Measurements from ENCODE around the gene RPL31. TPM values are rescaled to one million over a fixed set of nuclear protein-coding genes. Genes with fewer than 3 reads are reported as not detected.

The RPL31 gene
- total RNA-seq, 1 donor from 2014 or later: 2,596 TPM

DNA sequence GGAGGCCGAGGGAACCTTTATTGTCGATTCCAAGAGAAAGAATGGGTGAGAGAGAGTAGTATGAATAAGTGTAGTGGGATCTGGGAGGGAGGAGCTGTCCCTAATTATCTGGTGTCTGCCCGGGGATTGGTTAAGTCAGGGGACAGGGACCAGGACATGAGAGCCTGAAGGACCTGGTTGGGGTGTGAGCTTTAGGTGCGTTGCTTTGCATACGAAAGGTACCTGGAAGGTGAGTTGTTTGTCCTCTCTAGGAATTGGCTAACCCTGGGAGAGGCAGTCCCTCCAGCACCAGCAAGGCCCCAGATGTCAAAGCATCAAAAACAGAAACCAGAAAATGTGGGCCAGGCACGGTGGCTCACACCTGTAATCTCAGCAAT is 48.1 kb upstream of the RPL31 start:
- Histone ChIP-seq H3K4me2 (no peak overlapping the region), H3K4me1 (peaks cover 6% of the 10 kb centered on the region), H3F3A (ENCODE audit: low read depth) (no peaks in the 10 kb centered on the region), H4K20me1 (ENCODE audit: low read depth) (no peaks in the 10 kb centered on the region), H2AFZ (replicated peaks) (no peak overlapping the region), H3K27ac (no peak overlapping the region), H3K27me3 (no peaks in the 10 kb centered on the region), H3K9me3 (ENCODE audit: low read depth) (no peaks in the 10 kb centered on the region), H3K79me2 (ENCODE audit: low read depth) (no peaks in the 10 kb centered on the region), H3K9ac (no peak overlapping the region), H3K36me3 (no peaks in the 10 kb centered on the region), H3K4me3 (no peak overlapping the region)
- Mint-ChIP-seq H3K36me3 (no peaks in the 10 kb centered on the region), H3K9me3 (no peaks in the 10 kb centered on the region), H3K4me3 (no peak overlapping the region), H3K27ac (no peak overlapping the region), H3K27me3 (ENCODE audit: insufficient read depth, low read depth) (peaks cover 5% of the 10 kb centered on the region), H3K4me1 (peaks cover 11% of the 10 kb centered on the region)
- no peak for TF ChIP-seq CTCF (IDR thresholded peaks at IDR 0.05)
- TF ChIP-seq EZH2 (IDR thresholded peaks at IDR 0.05): no peak
- no peak for TF ChIP-seq EZH2phosphoT487 (IDR thresholded peaks at IDR 0.05)
- DNase-seq (ENCODE audit: low spot score): no peak

- H3K9me3 Mint-ChIP-seq: no peaks in the 10 kb centered on the region
- Histone ChIP-seq H3K36me3 (no peaks in the 10 kb centered on the region), H3F3A (ENCODE audit: low read depth) (no peaks in the 10 kb centered on the region), H3K4me2 (no peak overlapping the region), H3K27ac (no peak overlapping the region), H3K4me1 (no peaks in the 10 kb centered on the region), H3K9me3 (ENCODE audit: low read depth) (no peaks in the 10 kb centered on the region), H2AFZ (replicated peaks) (no peak overlapping the region), H3K9ac (no peak overlapping the region), H3K27me3 (no peaks in the 10 kb centered on the region), H3K4me3 (no peak overlapping the region), H4K20me1 (ENCODE audit: low read depth) (no peaks in the 10 kb centered on the region), H3K79me2 (ENCODE audit: low read depth) (no peaks in the 10 kb centered on the region)
- no peaks in the 10 kb centered on the region for H3K36me3 Mint-ChIP-seq
- H3K27me3 Mint-ChIP-seq (ENCODE audit: insufficient read depth, low read depth): peaks cover 3% of the 10 kb centered on the region
- DNase-seq (ENCODE audit: low spot score): no peak
- H3K4me3 Mint-ChIP-seq: no peak overlapping the region
- no peak overlapping the region for H3K27ac Mint-ChIP-seq
- H3K4me1 Mint-ChIP-seq: peaks cover 5% of the 10 kb centered on the region
- TF ChIP-seq EZH2phosphoT487 (IDR thresholded peaks at IDR 0.05) (no peak), CTCF (IDR thresholded peaks at IDR 0.05) (no peak), EZH2 (IDR thresholded peaks at IDR 0.05) (no peak)
Observed at GRCh38 chr2:100955226-100955625, 46.9 kb upstream of the RPL31 start.

GRCh38 chr2:100956081-100956480 is 46.0 kb upstream of the RPL31 start:
- Mint-ChIP-seq H3K27me3 (ENCODE audit: insufficient read depth, low read depth) (peaks cover 3% of the 10 kb centered on the region), H3K4me1 (peaks cover 5% of the 10 kb centered on the region), H3K27ac (no peak overlapping the region), H3K9me3 (no peaks in the 10 kb centered on the region), H3K4me3 (no peak overlapping the region), H3K36me3 (no peaks in the 10 kb centered on the region)
- Histone ChIP-seq H3K36me3 (no peaks in the 10 kb centered on the region), H3F3A (ENCODE audit: low read depth) (no peaks in the 10 kb centered on the region), H3K79me2 (ENCODE audit: low read depth) (no peaks in the 10 kb centered on the region), H2AFZ (replicated peaks) (no peak overlapping the region), H3K9ac (no peak overlapping the region), H3K4me3 (no peak overlapping the region), H3K4me2 (no peak overlapping the region), H3K27me3 (no peaks in the 10 kb centered on the region), H3K9me3 (ENCODE audit: low read depth) (no peaks in the 10 kb centered on the region), H4K20me1 (ENCODE audit: low read depth) (no peaks in the 10 kb centered on the region), H3K4me1 (no peaks in the 10 kb centered on the region), H3K27ac (no peak overlapping the region)
- no peak for TF ChIP-seq CTCF (IDR thresholded peaks at IDR 0.05)
- TF ChIP-seq EZH2phosphoT487 (IDR thresholded peaks at IDR 0.05): no peak
- no peak for TF ChIP-seq EZH2 (IDR thresholded peaks at IDR 0.05)
- no peak for DNase-seq (ENCODE audit: low spot score)

Measured in neural progenitor cell (in vitro differentiated cells).